GM12872 (cell line): ENCODE measurements around the gene GPR21.

Experiments
- CTCF ChIP-seq: IDR thresholded peaks from 3 replicates; pipeline ENCODE4 v1.5.1; 2011; ENCODE audit warnings: low read depth, mild to moderate bottlenecking, low read length, moderate library complexity; ENCODE audit not compliant: insufficient read depth

The GPR21 gene

GRCh38 chr9:123033864-123034601 is 566 bp downstream of the GPR21 start:
- no peak for TF ChIP-seq CTCF

GRCh38 chr9:123034881-123035510 is 1.5 kb downstream of the GPR21 start:
- TF ChIP-seq CTCF = no peak

GRCh38 chr9:123035791-123036190 is 2.3 kb downstream of the GPR21 start:
- TF ChIP-seq CTCF = no peak

- TF ChIP-seq CTCF = no peak
Observed at GRCh38 chr9:123036893-123037545, 3.6 kb downstream of the GPR21 start.

- TF ChIP-seq CTCF = no peak
Observed at GRCh38 chr9:123039617-123040219, 6.3 kb downstream of the GPR21 start.

GRCh38 chr9:123040801-123041200 is 7.3 kb downstream of the GPR21 start:
- no peak for TF ChIP-seq CTCF

GRCh38 chr9:123041489-123041888 is 8.0 kb downstream of the GPR21 start:
- no peak for TF ChIP-seq CTCF
